H1 (cell line): ENCODE measurements around the gene GATA1. TPM values are rescaled to one million over a fixed set of nuclear protein-coding genes. Genes with fewer than 3 reads are reported as not detected.

Source experiments
- ASH2L ChIP-seq: fragments of 200-600, 300-600 bp; sonication (generic); IDR thresholded peaks from one replicate; pipeline ENCODE4 v1.7.1; 2017; ENCODE audit warnings: low read length
- CREB1 ChIP-seq: IDR thresholded peaks from 2 replicates; pipeline ENCODE4 v1.6.1; 2012; ENCODE audit warnings: inconsistent platforms
- CTBP2 ChIP-seq: IDR thresholded peaks from 2 replicates; pipeline ENCODE4 v1.7.0; 2011; ENCODE audit warnings: borderline replicate concordance, mild to moderate bottlenecking, moderate library complexity, mixed read lengths, low read length; ENCODE audit not compliant: insufficient read depth, insufficient read length
- EGR1 ChIP-seq: IDR thresholded peaks from 2 replicates; pipeline ENCODE4 v1.6.1; 2011; ENCODE audit warnings: low read depth, low read length, borderline replicate concordance
- EZH2 ChIP-seq: fragments of 200-600 bp; sonication (generic); IDR thresholded peaks from 2 replicates; pipeline ENCODE4 v1.7.1; 2012; ENCODE audit warnings: low read depth, mild to moderate bottlenecking, moderate library complexity, low read length, inconsistent platforms; ENCODE audit not compliant: severe bottlenecking
- HDAC6 ChIP-seq: IDR thresholded peaks from one replicate; pipeline ENCODE4 v1.7.1; 2012; ENCODE audit warnings: low read depth, mild to moderate bottlenecking, inconsistent platforms, low read length, moderate library complexity
- TAF1 ChIP-seq: IDR thresholded peaks from 2 replicates; pipeline ENCODE4 v1.6.1; 2011; ENCODE audit warnings: mild to moderate bottlenecking, low read depth, low read length
- polyA plus RNA-seq, 7 experiments: library from polyadenylated mRNA; depleted of rRNA in 3 of 7; stranded (reverse) in 5 of 7; unstranded in 2 of 7; fragments of >200 nt in 5 of 7; fragments of 200-250 nt in 2 of 7; gene quantifications; 1 replicate in 5 of 7; 2 replicates in 1 of 7; 4 replicates in 1 of 7; pipeline versions ENCODE4 v1.2.1 to v1.2.3, GENCODE V29; 2011 to 2013; ENCODE audit warnings: missing spikeins in 2 of 7, mixed read lengths in 2 of 7
- total RNA-seq: library from RNA; stranded (reverse); fragmentation: NEBNext Ultra II Directional; extraction: Animal tissue kit (Norgen Biotek cat#: 25700); gene quantifications from 2 replicates; pipeline ENCODE4 v1.2.1, GENCODE V29; 2021
- TF ChIP-seq, protein P1 (sequence below): fragments of 300-600 bp; sonication (generic); IDR thresholded peaks from 2 replicates; pipeline ENCODE4 v1.7.1; 2012; ENCODE audit warnings: low read length, moderate library complexity, mild to moderate bottlenecking, inconsistent platforms; ENCODE audit not compliant: insufficient replicate concordance
- TF ChIP-seq, protein P2 (sequence below): IDR thresholded peaks from 2 replicates; pipeline ENCODE4 v1.6.1; 2011; ENCODE audit warnings: low read depth, mild to moderate bottlenecking, low read length; ENCODE audit not compliant: insufficient read depth

Gene GATA1
- total and polyA plus RNA-seq, 2 of the 8 experiments (the other 6 are each of a cell fraction or from before 2014, with no cell fraction given): 0.05 TPM; not detected in 1

DNA sequence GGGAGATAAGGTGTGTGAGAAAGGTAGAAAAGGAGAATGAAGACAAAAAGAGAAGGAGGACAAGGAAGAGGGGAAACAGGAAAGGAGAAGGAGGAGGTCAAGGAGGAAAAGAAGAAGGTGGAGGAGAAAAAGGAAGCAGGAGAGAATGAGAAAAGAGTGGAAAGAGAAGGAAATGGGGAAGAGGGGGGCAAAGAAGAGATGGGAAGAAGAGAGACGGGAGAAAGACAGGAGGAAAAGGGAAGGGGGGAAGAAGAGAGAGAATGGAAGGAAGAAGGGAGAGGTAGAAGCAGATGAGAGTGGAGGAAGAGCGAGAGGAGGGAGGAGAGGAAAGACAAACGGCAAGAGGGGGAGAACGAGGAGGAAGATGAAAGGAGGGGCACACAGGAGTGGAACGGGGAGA is 4.1 kb downstream of the GATA1 start (continued):
- TF ChIP-seq, protein P1, sequence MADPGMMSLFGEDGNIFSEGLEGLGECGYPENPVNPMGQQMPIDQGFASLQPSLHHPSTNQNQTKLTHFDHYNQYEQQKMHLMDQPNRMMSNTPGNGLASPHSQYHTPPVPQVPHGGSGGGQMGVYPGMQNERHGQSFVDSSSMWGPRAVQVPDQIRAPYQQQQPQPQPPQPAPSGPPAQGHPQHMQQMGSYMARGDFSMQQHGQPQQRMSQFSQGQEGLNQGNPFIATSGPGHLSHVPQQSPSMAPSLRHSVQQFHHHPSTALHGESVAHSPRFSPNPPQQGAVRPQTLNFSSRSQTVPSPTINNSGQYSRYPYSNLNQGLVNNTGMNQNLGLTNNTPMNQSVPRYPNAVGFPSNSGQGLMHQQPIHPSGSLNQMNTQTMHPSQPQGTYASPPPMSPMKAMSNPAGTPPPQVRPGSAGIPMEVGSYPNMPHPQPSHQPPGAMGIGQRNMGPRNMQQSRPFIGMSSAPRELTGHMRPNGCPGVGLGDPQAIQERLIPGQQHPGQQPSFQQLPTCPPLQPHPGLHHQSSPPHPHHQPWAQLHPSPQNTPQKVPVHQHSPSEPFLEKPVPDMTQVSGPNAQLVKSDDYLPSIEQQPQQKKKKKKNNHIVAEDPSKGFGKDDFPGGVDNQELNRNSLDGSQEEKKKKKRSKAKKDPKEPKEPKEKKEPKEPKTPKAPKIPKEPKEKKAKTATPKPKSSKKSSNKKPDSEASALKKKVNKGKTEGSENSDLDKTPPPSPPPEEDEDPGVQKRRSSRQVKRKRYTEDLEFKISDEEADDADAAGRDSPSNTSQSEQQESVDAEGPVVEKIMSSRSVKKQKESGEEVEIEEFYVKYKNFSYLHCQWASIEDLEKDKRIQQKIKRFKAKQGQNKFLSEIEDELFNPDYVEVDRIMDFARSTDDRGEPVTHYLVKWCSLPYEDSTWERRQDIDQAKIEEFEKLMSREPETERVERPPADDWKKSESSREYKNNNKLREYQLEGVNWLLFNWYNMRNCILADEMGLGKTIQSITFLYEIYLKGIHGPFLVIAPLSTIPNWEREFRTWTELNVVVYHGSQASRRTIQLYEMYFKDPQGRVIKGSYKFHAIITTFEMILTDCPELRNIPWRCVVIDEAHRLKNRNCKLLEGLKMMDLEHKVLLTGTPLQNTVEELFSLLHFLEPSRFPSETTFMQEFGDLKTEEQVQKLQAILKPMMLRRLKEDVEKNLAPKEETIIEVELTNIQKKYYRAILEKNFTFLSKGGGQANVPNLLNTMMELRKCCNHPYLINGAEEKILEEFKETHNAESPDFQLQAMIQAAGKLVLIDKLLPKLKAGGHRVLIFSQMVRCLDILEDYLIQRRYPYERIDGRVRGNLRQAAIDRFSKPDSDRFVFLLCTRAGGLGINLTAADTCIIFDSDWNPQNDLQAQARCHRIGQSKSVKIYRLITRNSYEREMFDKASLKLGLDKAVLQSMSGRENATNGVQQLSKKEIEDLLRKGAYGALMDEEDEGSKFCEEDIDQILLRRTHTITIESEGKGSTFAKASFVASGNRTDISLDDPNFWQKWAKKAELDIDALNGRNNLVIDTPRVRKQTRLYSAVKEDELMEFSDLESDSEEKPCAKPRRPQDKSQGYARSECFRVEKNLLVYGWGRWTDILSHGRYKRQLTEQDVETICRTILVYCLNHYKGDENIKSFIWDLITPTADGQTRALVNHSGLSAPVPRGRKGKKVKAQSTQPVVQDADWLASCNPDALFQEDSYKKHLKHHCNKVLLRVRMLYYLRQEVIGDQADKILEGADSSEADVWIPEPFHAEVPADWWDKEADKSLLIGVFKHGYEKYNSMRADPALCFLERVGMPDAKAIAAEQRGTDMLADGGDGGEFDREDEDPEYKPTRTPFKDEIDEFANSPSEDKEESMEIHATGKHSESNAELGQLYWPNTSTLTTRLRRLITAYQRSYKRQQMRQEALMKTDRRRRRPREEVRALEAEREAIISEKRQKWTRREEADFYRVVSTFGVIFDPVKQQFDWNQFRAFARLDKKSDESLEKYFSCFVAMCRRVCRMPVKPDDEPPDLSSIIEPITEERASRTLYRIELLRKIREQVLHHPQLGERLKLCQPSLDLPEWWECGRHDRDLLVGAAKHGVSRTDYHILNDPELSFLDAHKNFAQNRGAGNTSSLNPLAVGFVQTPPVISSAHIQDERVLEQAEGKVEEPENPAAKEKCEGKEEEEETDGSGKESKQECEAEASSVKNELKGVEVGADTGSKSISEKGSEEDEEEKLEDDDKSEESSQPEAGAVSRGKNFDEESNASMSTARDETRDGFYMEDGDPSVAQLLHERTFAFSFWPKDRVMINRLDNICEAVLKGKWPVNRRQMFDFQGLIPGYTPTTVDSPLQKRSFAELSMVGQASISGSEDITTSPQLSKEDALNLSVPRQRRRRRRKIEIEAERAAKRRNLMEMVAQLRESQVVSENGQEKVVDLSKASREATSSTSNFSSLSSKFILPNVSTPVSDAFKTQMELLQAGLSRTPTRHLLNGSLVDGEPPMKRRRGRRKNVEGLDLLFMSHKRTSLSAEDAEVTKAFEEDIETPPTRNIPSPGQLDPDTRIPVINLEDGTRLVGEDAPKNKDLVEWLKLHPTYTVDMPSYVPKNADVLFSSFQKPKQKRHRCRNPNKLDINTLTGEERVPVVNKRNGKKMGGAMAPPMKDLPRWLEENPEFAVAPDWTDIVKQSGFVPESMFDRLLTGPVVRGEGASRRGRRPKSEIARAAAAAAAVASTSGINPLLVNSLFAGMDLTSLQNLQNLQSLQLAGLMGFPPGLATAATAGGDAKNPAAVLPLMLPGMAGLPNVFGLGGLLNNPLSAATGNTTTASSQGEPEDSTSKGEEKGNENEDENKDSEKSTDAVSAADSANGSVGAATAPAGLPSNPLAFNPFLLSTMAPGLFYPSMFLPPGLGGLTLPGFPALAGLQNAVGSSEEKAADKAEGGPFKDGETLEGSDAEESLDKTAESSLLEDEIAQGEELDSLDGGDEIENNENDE: no peak
- TF ChIP-seq HDAC6: no peak
- no peak for TF ChIP-seq TAF1
- no peak for TF ChIP-seq EGR1
- TF ChIP-seq CTBP2: no peak
- TF ChIP-seq EZH2: no peak
- no peak for TF ChIP-seq CREB1
- TF ChIP-seq, protein P2, sequence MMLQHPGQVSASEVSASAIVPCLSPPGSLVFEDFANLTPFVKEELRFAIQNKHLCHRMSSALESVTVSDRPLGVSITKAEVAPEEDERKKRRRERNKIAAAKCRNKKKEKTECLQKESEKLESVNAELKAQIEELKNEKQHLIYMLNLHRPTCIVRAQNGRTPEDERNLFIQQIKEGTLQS: no peak
- TF ChIP-seq ASH2L: no peak
